ENCODE measurements around the gene STXBP2.

DNA sequence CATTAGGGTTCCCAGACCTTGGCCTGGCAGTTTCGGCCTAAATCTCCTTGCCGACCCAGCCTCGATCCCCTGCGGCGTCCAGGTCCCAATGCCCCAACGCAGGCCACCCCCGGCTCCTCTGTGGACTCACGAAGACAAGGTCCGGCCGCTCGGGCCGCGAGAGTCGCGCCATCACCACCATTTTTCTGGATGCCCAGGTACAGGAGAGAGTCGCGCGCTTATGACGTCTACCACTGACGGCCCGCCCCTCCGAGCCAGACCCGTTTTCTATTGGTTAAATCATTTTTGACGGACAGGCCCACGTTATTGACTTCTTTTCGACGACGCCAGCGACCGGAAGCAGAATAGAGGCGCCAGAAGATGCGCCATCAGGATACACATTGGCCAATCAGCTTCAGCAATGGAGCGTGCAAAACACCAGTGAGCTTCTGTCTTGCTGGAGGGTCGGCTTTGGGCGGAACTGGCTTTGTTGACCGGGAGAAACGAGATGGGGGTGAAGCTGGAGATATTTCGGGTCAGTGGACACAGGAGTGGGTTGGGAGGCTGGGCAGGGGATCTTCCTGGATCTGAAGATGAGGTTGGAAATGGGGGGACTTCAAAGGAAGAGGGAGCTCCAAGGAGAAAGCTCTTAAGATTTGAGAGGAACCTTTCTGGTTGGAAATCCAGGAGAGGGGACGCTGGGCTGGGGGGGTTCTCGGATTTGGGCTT, 7.4 kb upstream of the STXBP2 start, which contains the start of the genes PET100 and XAB2:
- TF ChIP-seq, protein P1, sequence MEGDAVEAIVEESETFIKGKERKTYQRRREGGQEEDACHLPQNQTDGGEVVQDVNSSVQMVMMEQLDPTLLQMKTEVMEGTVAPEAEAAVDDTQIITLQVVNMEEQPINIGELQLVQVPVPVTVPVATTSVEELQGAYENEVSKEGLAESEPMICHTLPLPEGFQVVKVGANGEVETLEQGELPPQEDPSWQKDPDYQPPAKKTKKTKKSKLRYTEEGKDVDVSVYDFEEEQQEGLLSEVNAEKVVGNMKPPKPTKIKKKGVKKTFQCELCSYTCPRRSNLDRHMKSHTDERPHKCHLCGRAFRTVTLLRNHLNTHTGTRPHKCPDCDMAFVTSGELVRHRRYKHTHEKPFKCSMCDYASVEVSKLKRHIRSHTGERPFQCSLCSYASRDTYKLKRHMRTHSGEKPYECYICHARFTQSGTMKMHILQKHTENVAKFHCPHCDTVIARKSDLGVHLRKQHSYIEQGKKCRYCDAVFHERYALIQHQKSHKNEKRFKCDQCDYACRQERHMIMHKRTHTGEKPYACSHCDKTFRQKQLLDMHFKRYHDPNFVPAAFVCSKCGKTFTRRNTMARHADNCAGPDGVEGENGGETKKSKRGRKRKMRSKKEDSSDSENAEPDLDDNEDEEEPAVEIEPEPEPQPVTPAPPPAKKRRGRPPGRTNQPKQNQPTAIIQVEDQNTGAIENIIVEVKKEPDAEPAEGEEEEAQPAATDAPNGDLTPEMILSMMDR (IDR thresholded peaks at IDR 0.05; ENCODE audit: low read depth, low read length), result no peak
- TF ChIP-seq EZH2phosphoT487 (IDR thresholded peaks at IDR 0.05; ENCODE audit: low read depth), result no peak
